GM18520 (cell line): ENCODE measurements around the gene ANP32A.

Experiments
- ATAC-seq: cut with Tn5 transposase; IDR thresholded peaks from one replicate; pipeline ENCODE4 v1.9.1; 2021; ENCODE audit not compliant: unreplicated experiment

Gene ANP32A

GRCh38 chr15:68821190-68821840 lies 620 bp upstream of the ANP32A start:
- peak; percentile 11 for ATAC-seq

GRCh38 chr15:68819495-68820294 lies 1.0 kb downstream of the ANP32A start:
- ATAC-seq = no peak

- no peak for ATAC-seq
These were observed 1.8 kb downstream of the ANP32A start for GRCh38 chr15:68818769-68819494.

GRCh38 chr15:68818066-68818768 lies 2.5 kb downstream of the ANP32A start:
- ATAC-seq = no peak

GRCh38 chr15:68817304-68818065 lies 3.2 kb downstream of the ANP32A start:
- ATAC-seq = no peak

- ATAC-seq = no peak
These were observed 3.8 kb downstream of the ANP32A start for GRCh38 chr15:68816795-68817303.

GRCh38 chr15:68816158-68816557 lies 4.5 kb downstream of the ANP32A start:
- no peak for ATAC-seq

GRCh38 chr15:68815598-68815997 lies 5.1 kb downstream of the ANP32A start:
- ATAC-seq = no peak

- ATAC-seq = no peak
These were observed 6.1 kb downstream of the ANP32A start for GRCh38 chr15:68814596-68814995.

GRCh38 chr15:68812597-68813431 lies 7.9 kb downstream of the ANP32A start:
- no peak for ATAC-seq

GRCh38 chr15:68812069-68812468 lies 8.6 kb downstream of the ANP32A start:
- no peak for ATAC-seq

- ATAC-seq = no peak
These were observed 11.2 kb downstream of the ANP32A start for GRCh38 chr15:68809517-68809916.

GRCh38 chr15:68808770-68809169 lies 11.9 kb downstream of the ANP32A start:
- ATAC-seq = no peak

- ATAC-seq = no peak
These were observed 12.6 kb downstream of the ANP32A start for GRCh38 chr15:68808091-68808490.

GRCh38 chr15:68807249-68807648 lies 13.4 kb downstream of the ANP32A start:
- ATAC-seq = no peak

- no peak for ATAC-seq
These were observed 14.3 kb downstream of the ANP32A start for GRCh38 chr15:68806220-68807060.

- no peak for ATAC-seq
These were observed 18.3 kb downstream of the ANP32A start for GRCh38 chr15:68802373-68802772.

- ATAC-seq = no peak
These were observed 19.0 kb downstream of the ANP32A start for GRCh38 chr15:68801572-68802148.
